ENCODE data around the gene TRUB1.

Gene TRUB1

DNA sequence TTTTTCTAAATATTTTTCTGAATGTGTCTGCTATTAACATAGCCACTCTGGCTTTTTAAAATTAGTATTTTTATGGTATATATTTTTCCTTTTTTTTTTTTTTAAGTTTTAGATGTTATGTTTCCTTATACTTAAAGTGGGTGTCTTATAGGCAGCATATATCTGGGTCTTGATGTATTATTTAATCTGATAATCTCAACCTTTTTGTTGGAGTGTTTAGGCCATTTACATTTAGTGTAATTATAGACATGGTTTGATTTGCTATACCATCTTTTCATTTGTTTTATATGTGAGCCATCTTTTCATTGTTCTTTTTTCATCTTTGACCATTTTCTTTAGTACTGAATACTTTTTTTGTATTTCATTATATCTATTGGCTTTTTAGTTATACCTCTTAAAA, 45.0 kb downstream of the TRUB1 start:
- no peak for DNase-seq (ENCODE audit: low read depth in 2 of 2)

GRCh38 chr10:114987995-114988394, 50.0 kb downstream of the TRUB1 start:
- no peak for DNase-seq (ENCODE audit: low read depth in 2 of 2)

DNA sequence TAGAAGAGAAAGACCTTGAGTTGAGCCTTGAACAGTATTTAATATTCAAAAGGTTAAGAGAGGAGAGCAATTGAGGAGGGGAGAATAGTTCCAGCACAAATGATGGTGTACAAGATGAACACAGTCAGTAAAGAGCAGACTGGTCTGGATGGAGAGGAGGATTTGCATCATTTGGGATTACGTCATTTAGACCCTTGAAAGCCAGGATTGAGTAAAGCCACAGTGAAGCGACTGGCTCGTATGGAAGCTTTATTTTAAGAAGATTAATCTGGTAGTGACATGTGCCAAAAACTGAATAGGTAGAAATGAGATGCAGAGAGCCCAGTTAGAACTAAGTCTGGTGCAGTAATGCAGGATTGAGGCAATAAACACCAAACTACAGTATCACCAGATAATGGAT, 52.6 kb downstream of the TRUB1 start:
- no peak for DNase-seq (ENCODE audit: low read depth in 2 of 2)

GRCh38 chr10:114990991-114991390, 53.0 kb downstream of the TRUB1 start:
- DNase-seq (ENCODE audit: low read depth in 2 of 2), result no peak

GRCh38 chr10:114992189-114992775, 54.3 kb downstream of the TRUB1 start:
- no peak for DNase-seq (ENCODE audit: low read depth in 2 of 2)

- DNase-seq (ENCODE audit: low read depth in 2 of 2), result no peak
Measured at GRCh38 chr10:114995468-114996247, 57.7 kb downstream of the TRUB1 start.

GRCh38 chr10:114996542-114996941, 58.5 kb downstream of the TRUB1 start:
- DNase-seq (ENCODE audit: low read depth in 2 of 2), result no peak

- DNase-seq (ENCODE audit: low read depth in 2 of 2), result no peak
Measured at GRCh38 chr10:114998993-114999392, 61.0 kb downstream of the TRUB1 start.

- no peak for DNase-seq (ENCODE audit: low read depth in 2 of 2)
Measured at GRCh38 chr10:115001506-115002381, 63.7 kb downstream of the TRUB1 start.

- DNase-seq (ENCODE audit: low read depth in 2 of 2), result no peak
Measured at GRCh38 chr10:115003396-115003795, 65.4 kb downstream of the TRUB1 start.

DNA sequence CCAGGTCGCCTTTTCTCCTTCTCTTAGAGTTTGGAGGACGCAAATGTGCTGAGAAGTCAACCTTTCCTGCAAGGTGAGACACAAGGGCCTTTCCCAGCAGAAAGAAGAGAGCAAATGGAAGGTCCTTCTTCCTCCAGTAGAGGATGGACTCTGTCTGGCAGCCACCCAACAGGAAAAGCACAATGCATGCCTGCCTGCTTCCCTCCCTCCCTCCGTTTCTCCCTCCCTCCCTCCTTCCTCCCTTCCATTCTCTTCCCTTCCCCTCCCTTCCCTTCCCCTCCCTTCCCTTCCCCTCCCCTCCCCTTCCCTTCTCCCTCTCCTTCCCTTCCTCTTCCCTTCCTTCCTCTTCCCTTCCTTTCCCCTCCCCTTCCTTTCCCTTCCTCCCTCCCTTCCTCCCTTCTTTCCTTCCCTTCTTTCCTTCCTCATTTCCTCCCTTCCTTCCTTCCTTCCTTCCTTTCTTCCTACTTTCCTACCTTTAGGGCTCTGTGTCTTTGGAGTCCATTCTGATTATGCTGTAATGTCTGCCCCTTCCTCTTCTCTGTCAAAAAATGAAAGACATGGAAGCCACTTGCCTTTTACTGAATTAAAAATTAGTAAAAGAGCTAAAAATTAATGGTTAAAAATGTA, 66.4 kb downstream of the TRUB1 start:
- no peak for DNase-seq (ENCODE audit: low read depth in 2 of 2)

- DNase-seq (ENCODE audit: low read depth in 2 of 2), result no peak
Measured at GRCh38 chr10:115005771-115006170, 67.8 kb downstream of the TRUB1 start.

- no peak for DNase-seq (ENCODE audit: low read depth in 2 of 2)
Measured at GRCh38 chr10:115018185-115018931, 80.4 kb downstream of the TRUB1 start.

- DNase-seq (ENCODE audit: low read depth in 2 of 2), result no peak
Measured at GRCh38 chr10:115020449-115020848, 82.5 kb downstream of the TRUB1 start.

- DNase-seq (ENCODE audit: low read depth in 2 of 2), result no peak
Measured at GRCh38 chr10:115022733-115023132, 84.7 kb downstream of the TRUB1 start.

GRCh38 chr10:115023715-115024114, 85.7 kb downstream of the TRUB1 start:
- DNase-seq (ENCODE audit: low read depth in 2 of 2), result no peak

DNA sequence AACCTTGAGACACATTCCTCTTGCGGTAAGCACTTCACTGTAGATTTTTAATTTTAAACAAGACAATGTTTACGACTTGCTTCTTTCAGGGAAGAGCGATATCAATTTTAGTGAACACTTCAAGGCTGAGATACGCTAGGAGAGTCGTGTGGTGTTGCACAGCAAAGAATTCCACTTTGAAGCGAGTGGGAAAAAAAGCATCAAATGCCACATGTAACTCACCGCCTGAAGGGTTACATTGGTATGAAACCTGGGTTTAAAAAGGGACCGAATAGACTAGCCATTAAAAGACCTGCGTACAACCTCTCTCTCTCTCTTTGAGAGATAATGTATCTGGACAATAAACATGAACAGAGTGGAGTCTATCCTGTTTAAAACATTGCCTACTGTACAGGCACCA, 86.4 kb downstream of the TRUB1 start:
- DNase-seq (ENCODE audit: low read depth in 2 of 2), result no peak

GRCh38 chr10:115026056-115026745, 88.2 kb downstream of the TRUB1 start:
- DNase-seq (ENCODE audit: low read depth in 2 of 2), result no peak

- no peak for DNase-seq (ENCODE audit: low read depth in 2 of 2)
Measured at GRCh38 chr10:115026746-115027140, 88.7 kb downstream of the TRUB1 start.
